Activated gamma-delta T cell treated with Interleukin-2 at 50 U/mL for 16 hours (primary cell): ENCODE measurements around the gene JADE2.
"Not testable (repeated sequence)": the region's sequence is repeated elsewhere in the genome, so short reads cannot be mapped to it uniquely, and the experiment has no call there.

Experiments used
- DNase-seq: peaks from one replicate; pipeline ENCODE4 v3.0.0-alpha.2; 2020

JADE2 gene

DNA sequence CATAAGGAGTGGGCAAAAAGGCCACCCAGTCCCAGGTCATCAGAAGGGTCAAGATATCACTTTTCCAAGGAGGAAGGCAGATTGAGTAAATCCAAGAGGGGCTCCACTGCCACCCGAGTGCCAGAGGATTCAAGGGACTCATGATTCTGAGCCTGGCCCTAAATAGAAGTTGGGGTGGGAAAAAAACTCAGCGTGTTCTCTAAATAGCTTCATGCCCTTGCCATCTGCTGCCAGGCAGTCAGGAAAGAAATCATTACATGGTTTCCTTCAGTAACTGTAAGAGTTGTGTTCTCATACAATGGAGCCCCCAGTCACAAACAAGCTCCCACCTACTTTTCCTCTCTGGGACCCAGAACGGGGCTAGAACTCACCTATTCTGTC lies 70.0 kb downstream of the JADE2 start:
- DNase-seq = no peak

- not testable (repeated sequence) for DNase-seq
Observed at GRCh38 chr5:134599820-134600219, 74.3 kb downstream of the JADE2 start.

DNA sequence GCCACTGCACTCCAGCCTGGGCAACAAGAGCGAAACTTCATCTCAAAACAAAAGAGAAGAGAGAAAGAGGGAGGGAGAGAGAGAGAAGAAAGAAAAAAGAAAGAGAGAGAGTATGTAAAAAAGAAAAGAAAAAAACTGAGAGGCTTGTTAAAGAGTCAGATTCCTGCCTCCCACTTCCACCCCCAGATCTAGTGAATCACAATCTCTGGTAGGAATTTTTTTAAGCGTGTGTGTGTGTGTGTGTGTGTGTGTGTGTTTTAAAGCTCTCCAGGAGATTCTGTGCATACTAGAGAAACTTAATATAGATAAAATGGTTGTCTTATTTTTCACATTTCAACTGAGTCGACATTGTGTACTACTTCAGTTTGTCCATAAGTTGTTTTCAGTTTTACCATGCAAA lies 75.1 kb downstream of the JADE2 start:
- no peak for DNase-seq

DNA sequence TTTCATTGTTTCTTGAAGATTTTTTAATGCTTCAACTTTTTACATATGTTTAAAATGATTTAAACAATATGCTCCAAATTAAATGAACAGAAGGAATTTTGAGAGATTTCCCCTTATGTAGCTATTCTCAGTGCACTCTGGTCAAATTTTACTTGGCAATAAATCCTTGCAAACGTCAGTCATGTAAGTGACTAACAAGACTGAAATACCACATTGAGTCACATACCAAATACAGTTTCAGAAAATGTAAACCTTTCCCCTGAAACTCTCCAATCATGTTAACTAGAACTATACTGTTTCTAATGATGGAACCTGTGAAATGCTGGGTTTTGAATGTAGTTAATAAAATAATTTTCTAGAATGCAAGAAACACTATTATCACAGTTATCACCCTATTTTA lies 77.6 kb downstream of the JADE2 start:
- no peak for DNase-seq

GRCh38 chr5:134604908-134605307 lies 79.4 kb downstream of the JADE2 start:
- DNase-seq = no peak

DNA sequence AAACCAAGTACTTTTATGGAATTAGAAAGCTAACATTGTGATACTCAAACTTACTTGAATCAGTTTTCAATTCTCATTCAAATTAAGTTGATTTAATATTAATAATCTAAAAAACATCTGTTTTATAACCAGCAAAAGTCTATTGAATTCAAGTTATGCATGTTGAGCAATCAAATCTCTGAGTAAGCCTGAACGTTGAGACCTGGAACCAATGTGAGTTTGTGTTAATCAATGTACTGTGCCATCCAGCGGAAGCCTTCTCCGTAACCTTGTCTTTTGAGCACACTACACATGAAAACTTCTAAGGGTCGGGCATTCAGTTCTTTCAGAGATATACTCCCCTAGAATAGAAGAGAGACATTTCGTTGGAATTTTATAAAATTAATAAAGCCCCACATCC lies 81.3 kb downstream of the JADE2 start:
- no peak for DNase-seq

DNA sequence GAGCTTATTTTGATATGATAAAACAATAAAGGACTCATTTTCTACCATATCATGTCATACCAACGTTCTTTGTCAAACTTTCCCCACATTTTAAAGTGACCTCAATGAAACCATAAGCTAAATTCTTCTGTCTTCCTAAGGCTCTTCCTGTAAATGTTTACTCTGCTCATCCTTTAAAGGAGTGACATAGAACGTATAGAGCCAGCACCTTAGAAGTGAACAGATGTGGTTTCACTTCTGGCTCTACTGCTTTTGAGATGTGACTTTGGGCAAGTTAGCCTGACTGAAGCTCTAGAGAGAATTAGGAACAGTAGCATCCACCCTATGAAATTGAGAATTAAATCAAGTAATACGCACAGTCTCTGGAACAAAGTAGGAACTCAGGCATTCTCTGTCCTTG lies 83.1 kb downstream of the JADE2 start:
- DNase-seq = no peak

DNA sequence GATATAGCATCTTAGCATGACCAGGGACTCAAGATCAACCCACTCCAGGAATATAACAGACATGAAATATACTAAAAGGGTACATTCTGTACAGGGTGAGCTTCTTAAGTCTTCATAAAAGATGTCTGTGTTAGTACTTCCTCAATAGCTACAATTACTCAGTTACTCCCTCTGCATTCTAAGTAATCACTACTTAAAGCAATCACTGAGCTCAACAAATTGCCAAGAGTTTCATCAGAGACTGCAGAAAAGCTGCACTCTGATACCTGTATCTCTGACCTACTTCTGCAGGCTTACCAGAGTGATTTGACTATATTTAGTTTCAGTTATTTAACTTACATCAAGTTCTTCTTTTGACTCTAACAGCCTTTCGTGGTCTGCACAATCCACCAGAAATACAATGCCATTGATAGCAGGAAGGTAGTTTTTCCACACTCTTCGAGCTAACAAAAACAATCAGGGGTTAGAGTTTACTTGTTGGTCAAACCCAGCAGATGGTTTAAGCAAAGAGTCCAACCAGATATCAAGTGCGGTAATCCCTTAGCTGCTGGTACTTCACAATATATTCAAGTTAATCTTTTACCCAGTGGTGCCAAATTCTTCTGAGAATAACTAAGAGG lies 83.9 kb downstream of the JADE2 start:
- no peak for DNase-seq

- DNase-seq = no peak
Observed at GRCh38 chr5:134610725-134611124, 85.3 kb downstream of the JADE2 start.

DNA sequence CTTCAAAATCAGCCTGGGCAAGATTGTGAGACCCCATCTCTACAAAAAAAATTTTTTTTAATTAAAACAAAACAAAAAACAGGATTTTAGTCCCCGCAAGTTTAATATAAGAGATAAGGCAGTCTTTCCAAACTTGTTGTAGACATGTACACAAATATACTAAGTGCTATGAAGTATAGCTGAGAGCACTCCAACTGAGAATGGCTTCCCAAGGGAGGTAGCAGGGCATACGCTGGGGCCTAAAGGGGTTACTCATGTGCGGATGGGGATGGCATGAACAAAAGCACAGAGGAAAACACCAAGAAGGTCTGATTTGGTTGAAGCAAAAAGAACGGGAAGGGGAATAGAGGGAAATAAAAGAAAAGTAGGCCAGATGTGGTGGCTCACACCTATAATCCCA lies 86.0 kb downstream of the JADE2 start:
- DNase-seq = no peak

DNA sequence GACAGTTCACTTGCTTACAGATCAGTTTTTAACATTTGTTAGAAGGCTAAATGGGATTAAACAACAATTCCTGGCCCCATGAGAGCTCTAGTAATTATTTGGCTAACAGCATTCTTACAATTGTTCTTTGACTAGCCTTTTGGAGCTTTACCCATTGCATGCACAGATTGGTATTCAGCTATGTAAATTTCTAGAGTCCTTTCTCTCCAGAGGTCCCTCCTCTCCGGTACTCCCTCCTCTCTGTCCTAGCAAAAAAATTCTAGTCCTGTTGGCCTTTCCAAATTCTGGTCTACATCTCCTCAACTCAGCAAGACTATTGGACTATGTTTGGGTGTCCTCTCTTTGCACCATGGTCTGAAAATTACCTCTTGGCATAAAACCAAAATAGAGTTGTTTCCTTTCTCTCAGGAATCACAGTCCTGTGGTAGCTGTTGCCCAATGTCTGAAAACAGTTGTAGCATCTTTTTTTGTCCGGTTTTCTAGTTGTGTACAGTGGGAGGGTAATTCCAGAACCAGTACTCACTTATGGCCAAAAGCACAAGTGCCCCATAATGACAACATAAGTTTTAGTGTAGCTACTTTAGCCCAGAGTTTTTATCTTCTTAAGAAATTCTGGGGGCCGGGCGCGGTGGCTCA lies 89.1 kb downstream of the JADE2 start:
- no peak for DNase-seq

DNA sequence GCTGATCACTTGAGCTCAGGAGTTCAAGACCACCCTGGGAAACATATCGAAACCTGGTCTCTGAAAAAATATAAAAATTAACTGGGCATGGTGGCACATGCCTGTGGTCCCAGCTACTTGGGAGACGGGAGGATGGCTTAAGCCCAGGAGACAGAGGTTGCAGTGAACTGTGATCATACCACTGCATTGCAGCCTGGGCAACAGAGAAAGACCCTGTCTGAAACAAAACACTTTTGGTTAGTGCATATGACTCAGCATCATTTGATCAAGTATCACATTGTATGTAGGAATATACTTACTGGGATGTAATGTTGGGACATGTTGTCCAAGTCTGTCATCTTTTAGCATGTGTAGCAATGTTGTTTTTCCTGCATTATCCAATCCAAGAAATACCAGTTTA lies 95.2 kb downstream of the JADE2 start:
- DNase-seq = no peak

GRCh38 chr5:134625559-134625958 lies 100.1 kb downstream of the JADE2 start:
- no peak for DNase-seq

DNA sequence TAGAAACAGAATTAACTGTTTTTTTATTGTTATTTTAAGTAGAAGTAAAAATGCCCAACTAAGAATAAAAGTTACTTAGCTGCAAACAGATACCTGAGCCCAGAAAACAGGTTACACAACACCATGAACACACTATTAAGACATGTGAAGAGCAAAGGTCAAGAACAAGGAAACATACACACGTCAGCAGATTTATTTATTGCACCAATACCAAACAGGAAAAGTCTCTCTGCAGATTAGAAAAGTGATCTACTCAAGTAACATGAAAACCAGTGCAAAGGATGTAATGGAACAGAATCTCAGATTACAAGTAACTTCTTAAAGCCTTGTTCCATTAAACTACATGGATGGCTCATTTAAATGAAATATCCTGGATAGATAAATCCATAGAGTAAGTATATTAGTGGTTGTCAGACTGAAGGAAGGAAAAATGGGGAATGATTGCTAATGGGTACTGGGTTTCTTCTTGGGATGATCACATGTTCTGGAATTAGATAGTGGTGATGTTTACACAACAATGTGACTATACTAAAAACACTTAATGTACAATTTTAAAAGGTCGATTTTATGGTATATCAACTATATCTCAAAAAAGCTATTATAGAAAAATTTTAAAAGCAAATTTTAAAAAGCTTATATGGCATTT lies 101.0 kb downstream of the JADE2 start:
- no peak for DNase-seq
